B cell (primary cell): ENCODE data around the gene MMP23B. TPM values are rescaled to one million over a fixed set of nuclear protein-coding genes. Genes with fewer than 3 reads are reported as not detected.

Experiments
- ATAC-seq: fragments of 200-7000 bp; cut with Tn5 transposase; one replicate; pipeline ENCODE4 v1.10.0; 2021; ENCODE audit warnings: low read depth, mild to moderate bottlenecking, moderate number of reproducible peaks, moderate library complexity
- CTCF ChIA-PET: fragments of 350-600 bp; sonication (Branson Sonifier 250); formaldehyde crosslinking; loops from one replicate; lab custom pipeline; 2021; ENCODE audit warnings: antibody characterized with exemption, inconsistent platforms; lab: Charles Lee
- POLR2A ChIA-PET: fragments of 350-600 bp; sonication (Branson Sonifier 250); formaldehyde crosslinking; loops from one replicate; lab custom pipeline; 2021; ENCODE audit warnings: antibody characterized with exemption; lab: Charles Lee
- DNase-seq: peaks from one replicate; pipeline ENCODE4 v3.0.0; 2013
- H2AFZ ChIP-seq: 2 replicates; pipeline ENCODE4 v1.6.1; 2012; ENCODE audit warnings: mild to moderate bottlenecking, low read depth, low read length; ENCODE audit not compliant: insufficient read depth, poor library complexity, severe bottlenecking
- H3K27ac ChIP-seq, 2 donors: 1 replicate in 1 of 2; 2 replicates in 1 of 2; pipeline ENCODE4 v1.5.1; 2012 to 2013; ENCODE audit warnings: low read length in 2 of 2, mild to moderate bottlenecking in 2 of 2, moderate library complexity in 1 of 2
- H3K27me3 ChIP-seq, 4 experiments: fragments of 200-600 bp in 1 of 4; sonication (generic) in 1 of 4; replicated peaks in 1 of 4; 1 replicate in 2 of 4; 2 replicates in 2 of 4; pipeline versions ENCODE4 v1.6.1 to v1.7.0; 2013 to 2016; ENCODE audit warnings: low read length in 3 of 4, mild to moderate bottlenecking in 2 of 4, mixed read lengths in 1 of 4, moderate library complexity in 1 of 4; ENCODE audit not compliant: insufficient read depth in 4 of 4, control insufficient read depth in 3 of 4; ENCODE audit errors: control extremely low read depth in 1 of 4
- H3K36me3 ChIP-seq, 2 experiments: replicated peaks in 1 of 2; 1 replicate in 1 of 2; 2 replicates in 1 of 2; pipeline versions ENCODE4 v1.6.1 to v1.7.1; 2013; ENCODE audit warnings: low read length in 1 of 2; ENCODE audit not compliant: insufficient read depth in 2 of 2, control insufficient read depth in 1 of 2; ENCODE audit errors: control extremely low read depth in 1 of 2, extremely low read depth in 1 of 2
- H3K4me1 ChIP-seq, 2 donors: fragments of 200-600 bp in 1 of 2; sonication (generic) in 1 of 2; 1 replicate in 1 of 2; 2 replicates in 1 of 2; pipeline versions ENCODE4 v1.5.1 to v1.6.1; 2013 to 2017; ENCODE audit warnings: low read length in 2 of 2; ENCODE audit not compliant: control insufficient read depth in 2 of 2, insufficient read depth in 2 of 2
- H3K4me2 ChIP-seq: replicated peaks from 2 replicates; pipeline ENCODE3; 2012; ENCODE audit warnings: mild to moderate bottlenecking, low read depth, low read length; ENCODE audit not compliant: poor library complexity, severe bottlenecking
- H3K4me3 ChIP-seq, 5 experiments: fragments of 200-600 bp in 1 of 5; sonication (generic) in 1 of 5; 1 replicate in 3 of 5; 2 replicates in 2 of 5; pipeline versions ENCODE4 v1.5.1 to v1.7.0; 2011 to 2016; ENCODE audit warnings: low read length in 4 of 5, mild to moderate bottlenecking in 4 of 5, low read depth in 2 of 5, control low read depth in 1 of 5, moderate library complexity in 1 of 5; ENCODE audit not compliant: insufficient read depth in 1 of 5; ENCODE audit errors: control extremely low read depth in 1 of 5, extremely low read depth in 1 of 5
- H3K79me2 ChIP-seq: fragments of 200-600 bp; sonication (generic); one replicate; pipeline ENCODE4 v1.6.0; 2016; ENCODE audit warnings: low read length; ENCODE audit not compliant: control insufficient read depth, insufficient read depth
- H3K9ac ChIP-seq: fragments of 200-600 bp; sonication (generic); 2 replicates; pipeline ENCODE4 v1.6.1; 2017; ENCODE audit warnings: mild to moderate bottlenecking, low read length, moderate library complexity
- H3K9me3 ChIP-seq, 3 donors: one replicate each; pipeline versions ENCODE4 v1.6.1 to v1.7.1; 2013; ENCODE audit warnings: low read length in 2 of 3; ENCODE audit not compliant: control insufficient read depth in 2 of 3, insufficient read depth in 1 of 3; ENCODE audit errors: control extremely low read depth in 1 of 3
- H4K20me1 ChIP-seq: 2 replicates; pipeline ENCODE4 v1.6.0; 2012; ENCODE audit warnings: mild to moderate bottlenecking, low read length; ENCODE audit not compliant: insufficient read depth, control insufficient read depth, poor library complexity, severe bottlenecking
- H3K27ac Mint-ChIP-seq: one replicate; pipeline ENCODE4 v1.8.0; 2021; ENCODE audit warnings: mixed read lengths
- H3K27me3 Mint-ChIP-seq: one replicate; pipeline ENCODE4 v1.8.0; 2021; ENCODE audit warnings: mixed read lengths
- H3K4me1 Mint-ChIP-seq: one replicate; pipeline ENCODE4 v1.8.0; 2021; ENCODE audit warnings: mixed read lengths
- H3K4me3 Mint-ChIP-seq: one replicate; pipeline ENCODE4 v1.8.0; 2021; ENCODE audit warnings: mixed read lengths
- H3K9me3 Mint-ChIP-seq: one replicate; pipeline ENCODE4 v1.8.0; 2022; ENCODE audit warnings: mixed read lengths; ENCODE audit not compliant: insufficient read depth
- CTCF ChIP-seq: fragments of 200-600 bp; IDR thresholded peaks from one replicate; pipeline ENCODE4 v1.8.0; 2022; ENCODE audit warnings: antibody characterized with exemption, mild to moderate bottlenecking
- EZH2 ChIP-seq: IDR thresholded peaks from 2 replicates; pipeline ENCODE4 v1.6.1; 2012; ENCODE audit warnings: borderline replicate concordance, low read depth, mild to moderate bottlenecking, moderate library complexity, low read length; ENCODE audit not compliant: insufficient read depth, poor library complexity, severe bottlenecking
- WGBS: methylation state at CpG from one replicate; pipeline ENCODE4 v1.1.5; 2013; ENCODE audit warnings: missing lambda C conversion rate; ENCODE audit not compliant: insufficient coverage; 5-methylcytosine and 5-hydroxymethylcytosine counted together
- intact Hi-C: fragments of 100-400 bp; cut with micrococcal nuclease; formaldehyde crosslinking; loops from one replicate; pipeline ENCODE4 v1.10.0; 2022
- polyA plus RNA-seq: library from polyadenylated mRNA; depleted of rRNA; stranded (reverse); fragments of >200 nt; gene quantifications from 2 replicates; pipeline ENCODE4 v1.2.3, GENCODE V29; 2012
- total RNA-seq, 2 donors: library from RNA; stranded (reverse); fragments of 120-200 nt in 1 of 2; gene quantifications; 1 replicate in 1 of 2; 2 replicates in 1 of 2; pipeline versions ENCODE4 v1.2.3 to v1.2.4, GENCODE V29; 2013 to 2022

MMP23B gene
- total and polyA plus RNA-seq, 2 donors (not counting 1 experiment from before 2014, with no cell fraction given) = 1.0 to 1.7 TPM

GRCh38 chr1:1603671-1604373, 28.2 kb upstream of the MMP23B start:
- Histone ChIP-seq H3K9me3 (no peaks in the 10 kb centered on the region), H4K20me1 (no peaks in the 10 kb centered on the region), H3K27me3 (peaks cover 0 to 17% (median 3%) of the 10 kb centered on the region in 4 experiments), H3K4me2 (no peak overlapping the region), H2AFZ (no peak overlapping the region), H3K79me2 (no peaks in the 10 kb centered on the region), H3K36me3 (no peaks in the 10 kb centered on the region), H3K4me3 (no peak overlapping the region), H3K27ac (no peak overlapping the region), H3K4me1 (peaks cover 27 to 37% of the 10 kb centered on the region in 2 donors), H3K9ac (no peak overlapping the region)
- intact Hi-C loops = no loop called here
- peak; percentile 10 for DNase-seq
- CTCF ChIA-PET = no interaction called here
- POLR2A ChIA-PET = interaction anchor here (0.5 to 0.8 kb wide), 2 partner anchors 11 to 20 kb away, joined by 3 to 10 read pairs; partner anchors contain the start of gene MIB2
- ATAC-seq = no peak
- Mint-ChIP-seq H3K4me3 (no peak overlapping the region), H3K27ac (no peak overlapping the region), H3K27me3 (peaks cover 3% of the 10 kb centered on the region), H3K4me1 (peaks cover 31% of the 10 kb centered on the region), H3K9me3 (no peaks in the 10 kb centered on the region)
- 85% methylated on average over 10 of the region's 13 CpGs for WGBS
- TF ChIP-seq CTCF (no peak), EZH2 (no peak)

- 90% methylated on average over 15 of the region's 15 CpGs for WGBS
- peak overlapping the region; percentile 78 for H3K27ac Mint-ChIP-seq
- no peak for DNase-seq
- Histone ChIP-seq H3K36me3 (no peaks in the 10 kb centered on the region), H3K27me3 (peaks cover 0 to 12% (median 2%) of the 10 kb centered on the region in 4 experiments), H4K20me1 (no peaks in the 10 kb centered on the region), H3K4me3 (no peak overlapping the region), H3K79me2 (no peaks in the 10 kb centered on the region), H2AFZ (no peak overlapping the region), H3K4me1 (peaks cover 24 to 34% of the 10 kb centered on the region in 2 donors), H3K27ac (no peak overlapping the region), H3K9me3 (no peaks in the 10 kb centered on the region), H3K4me2 (no peak overlapping the region), H3K9ac (no peak overlapping the region)
- intact Hi-C loops = no loop called here
- TF ChIP-seq EZH2 (no peak), CTCF (no peak)
- no peaks in the 10 kb centered on the region for H3K27me3 Mint-ChIP-seq
- POLR2A ChIA-PET = interaction anchor here (0.8 kb wide), 1 partner anchor 11 kb away, joined by 10 read pairs; the partner anchor contains the start of gene MIB2
- H3K9me3 Mint-ChIP-seq = no peaks in the 10 kb centered on the region
- H3K4me1 Mint-ChIP-seq = peaks cover 28% of the 10 kb centered on the region
- ATAC-seq = no peak
- no peak overlapping the region for H3K4me3 Mint-ChIP-seq
- CTCF ChIA-PET = no interaction called here
These were observed 27.5 kb upstream of the MMP23B start for GRCh38 chr1:1604374-1605033.
